DMS79 (cell line): ENCODE data around the gene KIF7.

Source experiments
- DNase-seq: peaks from one replicate; lab custom pipeline; 2025; lab: John Stamatoyannopoulos, UW

The KIF7 gene

DNA sequence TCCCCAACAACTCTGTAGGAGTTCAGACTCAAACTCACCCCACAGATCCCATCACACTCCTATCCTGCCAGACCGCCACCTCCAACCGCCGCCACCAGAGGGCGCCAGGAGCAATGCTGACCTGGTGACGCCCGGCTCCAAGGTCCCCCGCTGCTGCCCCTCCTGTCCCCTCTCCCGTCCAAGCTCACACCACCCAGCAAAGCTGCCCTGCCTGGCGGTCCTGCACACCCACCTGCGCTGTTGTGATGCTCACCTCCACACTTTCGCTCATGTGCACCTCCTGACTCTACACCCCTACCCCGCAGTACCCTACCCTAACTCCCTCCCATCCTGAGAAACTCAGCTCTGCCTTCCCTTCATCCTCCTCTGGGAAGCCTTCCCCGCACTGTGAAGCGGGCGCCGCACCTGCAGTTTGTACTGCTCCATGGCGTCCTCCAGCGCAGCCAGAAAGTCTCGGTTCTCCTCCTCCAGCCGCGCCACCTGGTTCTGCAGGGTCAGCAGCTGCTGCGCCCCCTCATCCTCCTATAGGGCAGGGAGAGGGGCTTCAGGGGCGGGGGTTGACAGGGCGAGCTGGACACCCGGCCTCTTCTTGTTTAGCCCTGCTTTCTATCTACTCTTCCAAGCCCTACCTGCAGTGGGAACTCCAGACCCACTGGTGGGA is 7.9 kb downstream of the KIF7 start:
- no peak for DNase-seq

DNA sequence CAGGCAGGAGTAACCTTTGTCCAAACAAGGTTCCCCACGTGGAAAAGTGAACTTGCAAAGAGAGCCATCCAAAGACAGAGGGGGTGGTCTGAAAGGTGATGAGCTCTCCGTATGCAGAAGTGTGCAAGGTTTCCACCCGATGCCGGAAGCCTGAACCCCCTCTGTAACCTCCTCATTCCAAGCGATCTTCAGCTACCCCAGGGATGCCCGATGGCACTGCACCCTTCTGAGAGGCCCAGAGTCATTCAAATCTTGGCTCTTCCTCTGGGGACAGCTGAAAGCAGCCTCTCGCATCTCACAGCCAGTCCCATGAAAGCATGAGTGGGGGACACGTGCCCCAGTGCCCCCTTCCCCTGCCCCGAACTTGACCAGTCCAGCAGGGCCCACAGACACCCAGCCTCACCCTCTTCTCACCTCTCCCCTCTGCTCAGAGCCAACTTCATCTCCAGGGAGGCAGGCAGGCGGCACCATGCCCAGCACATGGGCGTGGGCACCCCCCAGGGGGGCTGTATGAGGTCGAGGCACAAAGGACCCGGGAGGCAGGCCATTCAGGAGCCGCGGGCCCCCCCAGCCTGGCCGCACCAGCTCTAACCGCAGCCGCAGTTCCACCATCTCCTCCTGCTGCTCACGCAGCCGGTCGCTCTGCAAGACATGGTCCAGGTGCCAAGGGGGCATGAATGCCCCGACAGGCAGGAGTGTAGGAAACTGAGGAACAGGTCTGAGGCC is 8.7 kb downstream of the KIF7 start:
- no peak for DNase-seq

DNA sequence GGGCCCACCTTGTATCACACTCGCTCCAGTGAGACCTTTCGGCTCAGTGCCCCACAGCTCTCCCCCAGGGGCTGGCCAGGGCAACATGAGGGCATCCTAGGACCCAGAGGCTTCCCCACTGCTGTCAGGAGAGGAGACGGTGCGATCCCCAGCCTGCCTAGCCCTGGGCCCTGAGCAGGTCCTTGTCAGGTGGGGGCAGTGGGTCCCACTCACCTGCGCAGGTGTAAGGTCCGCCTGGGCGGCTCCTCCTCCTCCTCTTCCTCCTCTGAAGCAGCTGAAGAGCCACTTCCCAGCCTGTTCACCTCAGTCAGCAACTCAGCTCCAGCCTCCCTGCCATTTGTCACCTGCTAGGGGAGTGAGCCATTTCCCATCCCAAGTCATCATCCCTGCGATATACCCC is 9.6 kb downstream of the KIF7 start:
- no peak for DNase-seq

DNA sequence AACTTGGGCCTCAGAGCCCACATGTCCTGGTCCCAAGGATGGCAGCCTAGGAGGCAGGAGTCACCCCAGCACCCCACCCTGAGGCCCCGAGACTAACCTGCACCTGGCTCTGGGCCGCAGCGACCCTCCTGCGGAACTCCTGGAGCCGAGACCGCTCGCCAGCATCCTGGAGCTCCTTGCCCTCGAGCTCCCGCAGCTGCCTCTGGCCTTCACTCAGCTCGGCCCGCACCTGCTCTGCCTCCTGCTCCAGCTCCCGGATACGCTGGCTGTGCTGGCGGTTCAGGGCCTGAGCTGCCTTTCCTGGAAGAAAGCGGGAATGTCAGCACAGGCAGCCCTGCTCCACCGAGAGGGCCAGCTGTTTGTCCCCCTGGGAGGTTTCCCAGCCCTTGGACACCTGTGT is 13.2 kb downstream of the KIF7 start:
- no peak for DNase-seq

DNA sequence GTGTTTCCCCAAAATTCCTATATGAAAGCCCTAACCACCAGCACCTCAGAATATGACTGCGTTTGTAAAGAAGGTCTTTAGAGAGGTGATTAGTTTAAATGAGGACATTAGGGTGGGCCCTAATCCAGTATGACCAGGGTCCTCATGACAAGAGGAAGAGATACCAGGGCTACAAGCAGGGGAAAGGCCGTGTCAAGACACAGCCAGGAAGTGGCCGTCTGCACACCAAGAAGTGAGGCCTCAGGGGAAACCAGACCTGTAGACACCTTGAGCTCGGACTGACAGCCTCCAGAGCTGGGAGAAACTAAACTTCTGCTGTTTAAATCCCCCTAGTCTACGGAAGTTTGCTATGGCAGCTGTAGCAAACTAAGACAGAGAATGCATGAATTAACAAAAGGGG is 14.2 kb downstream of the KIF7 start:
- no peak for DNase-seq

DNA sequence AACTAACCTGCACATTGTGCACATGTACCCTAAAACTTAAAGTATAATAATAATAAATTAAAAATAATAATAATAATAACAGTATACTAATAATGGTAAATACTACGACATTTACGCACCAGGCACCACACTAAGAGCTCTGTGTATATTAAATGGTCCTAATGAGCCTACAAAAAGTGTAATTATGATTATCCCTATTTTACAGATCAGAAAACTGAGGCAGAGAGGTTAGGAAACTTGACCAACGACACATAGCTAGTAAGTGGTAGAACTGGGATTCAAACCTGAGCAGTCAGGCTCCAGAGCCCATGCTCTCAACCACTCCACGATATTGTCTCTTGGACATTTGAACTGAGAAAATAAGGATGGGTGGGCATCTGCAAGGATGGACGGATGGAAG is 15.0 kb downstream of the KIF7 start:
- DNase-seq: no peak

DNA sequence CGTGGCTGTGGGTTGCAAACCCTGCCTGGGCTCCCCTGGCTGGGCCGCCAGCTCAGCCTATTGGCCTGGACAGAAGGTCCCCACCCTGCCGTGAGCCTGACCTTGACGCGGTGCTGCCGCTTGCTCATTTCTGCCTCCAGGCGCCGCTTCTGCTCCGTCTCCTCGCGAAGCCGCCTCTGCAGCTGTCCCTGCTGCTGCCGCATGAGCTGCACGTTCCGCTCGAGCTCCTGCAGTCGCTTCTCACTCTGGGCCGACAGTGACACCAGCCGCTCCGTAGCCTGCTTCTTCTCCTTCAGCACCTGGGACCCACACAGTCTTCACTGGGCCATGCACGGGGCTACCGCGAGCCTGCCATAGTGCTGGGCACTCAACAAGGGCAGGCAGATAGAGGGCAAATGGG is 21.7 kb downstream of the KIF7 start:
- no peak for DNase-seq

DNA sequence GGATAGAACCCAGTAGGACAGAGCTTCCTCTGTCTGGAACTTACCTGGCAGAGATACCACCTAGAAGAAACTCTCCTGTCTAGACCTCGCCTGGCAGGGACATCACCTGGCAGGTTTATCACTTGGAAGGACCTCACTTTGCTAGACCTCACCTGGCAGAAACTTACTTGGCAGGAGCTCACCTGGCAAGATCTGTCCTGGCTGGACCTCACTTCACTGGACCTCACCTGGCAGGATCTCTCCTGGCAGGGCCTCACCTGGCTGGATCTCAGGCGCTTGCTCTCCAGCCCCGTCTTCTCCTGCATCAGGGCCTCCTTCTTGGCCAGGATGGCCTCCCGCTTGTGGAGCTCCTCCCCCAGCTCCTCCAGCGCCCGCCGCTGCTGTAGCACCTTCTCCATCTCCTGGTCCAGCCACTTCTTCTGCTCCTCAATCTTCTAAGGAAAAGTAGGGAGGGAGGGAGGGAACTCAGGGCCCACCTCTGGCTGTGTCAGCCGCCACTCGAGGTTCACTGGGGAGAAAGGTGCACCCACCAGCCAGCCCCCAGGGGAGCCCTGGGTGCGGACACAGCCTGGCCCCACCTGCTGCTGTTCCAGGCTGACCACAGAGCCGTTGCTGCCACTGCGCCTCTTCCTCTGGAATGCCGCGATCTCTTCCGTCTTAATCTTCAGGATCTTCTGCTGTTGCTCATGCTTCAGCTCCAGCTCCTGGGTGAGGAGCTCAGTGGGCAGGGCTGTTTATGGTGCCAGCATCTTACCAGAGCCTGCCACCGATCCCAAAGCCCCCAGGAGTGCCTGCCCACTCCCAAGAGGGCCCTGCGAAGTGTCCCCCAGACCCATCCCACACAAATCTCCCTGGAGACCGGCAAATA is 22.5 kb downstream of the KIF7 start:
- no peak for DNase-seq

DNA sequence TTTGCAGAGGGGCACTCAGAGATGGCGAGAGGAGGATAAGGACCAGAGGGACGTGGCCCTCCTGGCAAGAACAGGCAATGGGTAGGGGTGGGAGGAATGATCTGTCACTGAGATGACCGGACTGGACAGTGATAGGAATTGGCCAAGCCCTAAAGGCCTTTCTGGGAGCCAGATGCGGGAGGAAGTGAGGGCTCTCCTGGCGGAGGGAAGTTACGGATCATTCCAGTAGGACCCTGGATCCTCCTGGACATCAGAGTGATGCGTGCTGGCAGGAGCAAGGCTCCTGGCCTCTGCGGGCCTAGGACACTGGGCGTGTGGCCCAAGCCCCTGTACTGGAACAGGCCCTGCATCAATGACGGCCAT is 23.4 kb downstream of the KIF7 start:
- no peak for DNase-seq

DNA sequence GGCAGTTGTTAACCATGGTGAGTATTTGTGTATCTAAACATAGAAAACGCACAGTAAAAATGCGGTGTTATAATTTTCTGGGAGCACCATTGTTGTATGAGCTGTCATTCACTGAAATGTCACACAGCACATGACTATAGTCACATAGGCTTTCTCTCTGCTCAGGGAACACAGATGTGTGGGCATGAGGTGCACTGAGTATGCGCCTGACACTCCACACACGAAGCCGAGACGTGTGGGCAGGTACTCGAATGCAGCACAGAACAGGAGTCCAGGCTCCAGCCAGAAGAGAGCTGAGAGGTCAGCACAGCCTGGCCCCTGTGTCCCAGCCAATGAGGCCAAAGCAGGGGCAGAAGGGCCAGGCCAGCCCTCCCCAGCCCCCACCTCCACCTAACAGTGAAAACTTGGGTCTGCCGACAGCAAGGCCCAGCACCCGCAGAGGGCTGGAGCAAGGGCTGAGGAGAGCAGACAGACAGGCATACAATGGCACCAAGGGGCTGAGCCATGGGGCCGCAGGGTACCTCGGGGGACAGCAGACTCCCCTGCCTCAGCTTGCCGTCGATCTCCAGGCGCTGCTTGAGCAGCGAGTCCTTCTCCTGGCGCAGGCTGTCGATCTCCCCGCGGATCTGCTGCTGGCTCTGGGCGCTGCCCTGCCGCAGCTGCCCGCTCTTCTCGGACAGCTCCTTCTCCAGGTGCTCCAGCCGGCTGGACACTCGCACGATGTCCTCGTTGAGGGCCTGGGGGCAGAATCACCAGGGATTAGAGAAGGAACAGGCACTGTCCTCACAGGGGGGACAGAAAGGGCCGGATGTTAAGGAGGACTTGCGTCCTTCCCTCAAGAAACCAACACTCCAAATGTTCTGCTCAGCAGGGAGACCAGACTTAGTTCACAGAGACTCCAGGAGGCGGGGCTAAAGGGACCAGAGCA is 24.0 kb downstream of the KIF7 start:
- DNase-seq: no peak

DNA sequence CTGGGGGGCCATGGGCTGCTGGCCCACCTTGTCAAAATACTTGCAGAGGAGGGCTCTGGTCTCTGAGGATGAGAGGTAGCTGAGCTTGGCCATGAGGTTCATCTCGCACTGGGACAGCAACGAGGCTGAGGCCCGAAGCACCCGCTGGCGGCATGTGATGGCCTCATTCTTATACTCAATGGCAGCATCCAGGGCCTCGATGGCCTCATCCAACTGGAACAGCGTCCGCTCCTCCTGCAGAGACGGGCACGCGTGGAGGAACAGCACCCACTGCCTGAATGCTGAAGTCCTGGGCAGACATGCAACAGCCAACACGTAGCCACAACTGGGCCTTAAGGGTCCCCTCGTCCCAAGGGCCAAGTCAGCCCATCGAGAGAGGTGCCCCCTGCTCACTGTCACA is 25.0 kb downstream of the KIF7 start:
- DNase-seq: no peak

DNA sequence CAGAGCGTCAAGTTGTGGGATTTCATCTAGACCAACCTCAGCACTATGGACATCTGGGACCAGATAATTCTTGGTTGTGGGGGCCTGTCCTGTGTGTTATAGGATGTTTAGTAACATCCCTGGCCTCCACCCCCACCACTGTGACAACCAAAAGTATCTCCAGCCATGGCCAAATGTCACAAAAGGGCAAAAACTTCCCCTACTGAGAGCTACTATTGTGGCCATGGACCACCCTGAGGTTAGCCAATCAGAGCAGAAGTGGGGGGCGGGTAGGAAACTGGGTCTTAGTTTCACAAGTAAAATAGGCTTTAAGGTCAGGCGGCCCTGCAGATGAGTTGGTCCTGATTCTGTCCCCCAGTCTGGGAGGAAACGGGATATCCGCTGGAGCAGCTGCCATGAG is 25.4 kb downstream of the KIF7 start:
- DNase-seq: no peak

DNA sequence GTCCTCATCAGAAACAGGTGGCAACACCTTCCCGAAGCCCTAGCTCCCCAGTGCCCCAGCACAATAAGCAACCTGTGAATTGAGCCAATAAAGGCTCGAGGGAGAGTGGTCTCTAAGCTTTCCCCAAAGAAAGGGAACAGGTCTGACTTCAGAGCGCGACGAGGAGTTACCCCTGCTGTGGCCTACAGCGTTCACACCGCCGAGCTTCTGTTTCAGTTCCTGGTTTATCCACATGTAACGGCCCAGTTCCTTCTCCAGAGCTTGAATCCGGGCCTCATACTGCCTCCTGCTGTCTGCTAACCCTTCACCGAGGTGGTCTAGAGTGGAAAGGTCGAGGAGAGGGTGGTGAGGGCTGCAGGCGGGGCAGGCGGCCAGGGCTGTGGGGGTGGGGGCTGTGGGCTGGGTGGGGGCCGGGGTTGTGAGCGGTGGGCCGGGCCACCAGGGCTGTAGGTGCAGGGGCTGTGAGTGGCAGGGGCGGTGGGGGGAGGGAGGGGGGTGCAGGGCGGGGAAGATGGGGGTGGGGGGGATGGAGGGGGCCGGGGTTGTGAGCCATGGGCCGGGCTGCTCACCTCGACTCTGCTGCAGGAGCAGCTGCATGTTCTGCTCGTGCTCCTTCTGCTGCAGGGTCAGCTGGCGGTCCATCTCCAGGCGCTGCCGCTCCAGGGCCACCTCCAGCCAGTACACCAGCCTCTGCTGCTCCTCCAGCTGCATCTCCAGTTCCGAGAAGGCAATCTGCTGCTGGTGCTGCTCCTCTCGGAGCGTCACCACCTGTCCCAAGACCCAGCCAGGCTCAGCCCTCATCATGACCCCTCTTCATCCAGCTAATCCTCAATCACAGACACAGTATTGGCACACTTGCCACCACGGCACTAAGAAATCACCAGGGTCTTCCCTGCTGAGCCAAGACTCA is 26.2 kb downstream of the KIF7 start:
- no peak for DNase-seq

DNA sequence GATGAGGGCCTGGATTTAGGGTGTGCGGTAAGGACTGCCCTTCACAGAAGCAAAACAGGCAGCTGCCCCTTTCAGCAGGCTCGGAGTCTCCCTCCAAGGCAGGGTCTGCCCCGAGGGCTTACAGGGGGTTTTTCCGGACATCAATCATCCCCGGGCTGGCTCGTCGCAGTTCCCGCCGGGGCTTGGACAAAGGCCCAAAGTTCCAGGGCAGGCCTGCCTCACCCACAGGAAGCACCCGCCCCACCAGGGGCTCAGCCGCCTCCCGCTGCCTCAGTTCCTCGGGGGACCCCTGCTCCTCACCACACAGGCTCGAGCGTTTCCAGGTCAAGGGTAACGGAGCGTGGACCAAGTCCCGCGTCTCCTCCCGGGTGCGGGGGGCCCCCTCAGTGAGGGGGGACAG is 27.0 kb downstream of the KIF7 start:
- DNase-seq: no peak

DNA sequence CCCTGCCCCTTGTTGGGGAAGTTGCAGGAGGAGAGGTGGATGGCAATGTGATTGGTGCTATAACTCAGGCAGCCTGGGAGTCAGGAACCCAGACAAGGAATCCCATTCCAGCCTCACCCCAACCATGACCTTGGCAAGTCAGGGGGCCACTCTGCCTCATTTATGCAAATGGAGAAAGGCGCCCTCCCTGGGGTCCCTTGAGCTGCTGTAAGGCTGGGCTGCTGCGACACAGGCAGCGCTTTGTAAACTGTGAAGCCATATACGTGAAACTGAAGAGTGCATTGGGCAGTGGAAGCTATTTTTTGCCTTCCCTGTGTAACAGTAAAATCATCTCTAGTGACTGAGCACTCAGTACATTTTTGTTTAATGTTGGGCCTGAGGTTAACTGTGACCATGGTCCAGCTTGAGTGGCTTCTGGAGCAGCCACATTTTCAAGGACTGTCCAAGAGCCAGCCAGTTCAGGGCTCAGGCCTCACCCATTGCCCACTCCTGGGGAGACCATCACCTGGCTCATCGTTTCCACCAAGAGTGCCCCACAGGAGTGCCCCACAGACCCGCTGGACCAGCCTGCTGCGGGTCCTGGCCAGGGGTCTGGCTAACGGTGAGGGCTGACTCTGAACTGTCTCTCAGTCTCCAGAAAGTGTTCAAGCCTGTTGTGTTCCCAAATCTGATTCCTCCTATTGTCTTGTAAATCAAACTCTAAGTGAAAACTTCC is 27.9 kb downstream of the KIF7 start:
- DNase-seq: no peak

DNA sequence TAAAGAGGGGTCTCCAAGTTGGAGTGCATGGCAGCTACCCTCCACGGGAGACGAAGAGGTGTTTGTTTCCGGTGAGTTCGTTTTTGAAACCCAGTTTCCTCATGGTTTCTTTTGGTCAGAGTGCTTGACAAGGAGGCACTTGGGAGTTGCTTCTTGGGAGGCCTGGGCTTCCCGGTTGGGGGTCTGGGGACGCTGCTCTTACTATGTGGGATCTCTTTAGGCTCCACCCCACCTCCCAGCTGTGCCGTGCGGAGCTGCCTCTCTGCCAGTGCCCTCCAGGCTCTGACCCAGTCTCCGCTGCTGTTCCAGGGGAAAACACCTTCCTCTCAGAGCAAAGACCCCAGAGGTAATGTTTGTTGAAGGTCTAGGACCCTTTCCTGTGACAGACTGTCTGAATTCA is 29.6 kb downstream of the KIF7 start:
- no peak for DNase-seq

DNA sequence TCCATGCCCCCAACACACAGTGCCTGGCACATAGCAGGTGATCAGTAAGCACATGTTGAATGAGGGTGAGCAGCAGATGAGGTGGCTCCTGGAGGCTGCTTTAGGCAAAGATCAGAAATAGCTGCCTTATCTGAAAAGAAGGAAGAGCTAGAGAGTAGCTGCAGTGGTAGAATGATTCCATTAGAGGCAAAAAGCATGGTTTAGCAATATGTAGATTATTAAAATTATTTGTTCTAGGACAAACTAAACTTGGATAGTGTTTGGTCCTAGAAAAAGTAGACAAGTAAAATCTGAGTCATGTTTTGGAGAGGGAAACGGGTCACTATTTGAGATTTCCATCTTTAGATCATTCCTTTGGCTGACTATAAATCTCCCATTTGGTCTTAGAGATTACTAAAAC is 32.1 kb downstream of the KIF7 start:
- DNase-seq: no peak

DNA sequence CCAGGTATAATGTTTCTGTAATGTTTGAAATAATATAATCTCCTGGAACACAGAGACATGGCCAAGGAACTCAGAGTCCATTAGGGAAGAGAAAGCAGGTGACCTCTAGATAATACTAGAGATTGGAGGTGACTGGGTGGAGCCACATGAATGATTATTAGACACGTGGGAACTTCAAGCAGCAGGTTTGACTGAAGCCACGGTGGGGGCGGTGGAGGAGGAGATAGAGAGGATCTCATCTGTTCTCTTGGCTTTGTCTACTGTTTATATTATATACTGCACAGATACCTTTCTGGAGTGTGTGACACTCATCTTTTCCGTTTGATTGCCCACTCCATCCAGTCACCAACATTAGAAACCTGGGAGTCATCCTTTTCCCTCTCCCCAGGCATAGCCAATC is 33.7 kb downstream of the KIF7 start:
- no peak for DNase-seq

DNA sequence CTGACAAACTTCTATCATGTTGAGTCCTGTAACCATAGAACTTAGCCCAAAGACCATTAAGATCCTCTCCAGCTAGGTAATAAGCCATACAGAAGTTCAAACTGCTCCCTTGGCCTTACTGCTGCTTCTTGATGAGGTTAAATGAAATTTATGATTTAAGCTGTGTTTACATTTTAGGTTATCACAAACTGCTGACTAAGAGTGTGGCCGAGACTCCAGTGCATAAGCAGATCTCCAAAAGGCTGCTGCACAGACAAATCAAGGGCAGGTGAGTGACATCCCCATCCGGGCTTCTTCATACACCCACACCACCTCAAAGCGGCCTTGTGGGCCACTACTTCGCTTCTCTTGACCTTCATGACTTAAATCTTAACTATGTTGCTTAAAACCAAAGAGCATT is 39.0 kb downstream of the KIF7 start:
- no peak for DNase-seq

DNA sequence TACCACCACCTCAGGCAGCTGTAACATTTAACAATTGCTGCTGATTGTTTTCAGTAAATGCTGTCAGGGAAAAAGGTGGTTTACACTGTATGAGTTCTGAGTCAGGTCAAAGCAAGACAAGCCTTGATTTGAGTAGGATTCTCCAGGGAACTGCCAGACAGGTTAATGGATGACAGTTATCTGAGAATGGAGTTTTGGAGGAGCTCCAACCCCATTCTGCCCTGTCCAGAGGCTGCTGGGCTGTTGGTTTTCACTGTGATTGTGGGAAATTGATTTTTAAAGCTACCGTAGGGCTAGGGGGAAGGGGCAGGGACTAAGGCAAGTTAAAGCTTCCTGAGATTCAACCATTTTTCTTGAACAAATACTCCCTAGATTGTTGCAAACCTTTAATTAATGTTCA is 40.1 kb downstream of the KIF7 start:
- no peak for DNase-seq
